ENCODE results near the gene CMKLR1. TPM values are rescaled to one million over a fixed set of nuclear protein-coding genes. Genes with fewer than 3 reads are reported as not detected.
A peak's percentile ranks its signal among the peaks of the same experiment; 100 is the strongest.

Gene CMKLR1
- total and polyA plus RNA-seq, 9 of the 15 experiments (the other 6 are each of a cell fraction or from before 2014, with no cell fraction given) = 0.11 to 1.4 (median 0.20) TPM

GRCh38 chr12:108346727-108347710 is 7.9 kb upstream of the CMKLR1 start:
- no TSS peak for BruUV-seq (replicated peaks)
- no peaks in the 10 kb centered on the region for H4K20me1 ChIP-seq (replicated peaks; ENCODE audit: control insufficient read depth, insufficient read depth, low read length)
- H3K9me3 ChIP-seq (replicated peaks; ENCODE audit: control insufficient read depth, insufficient read depth, low read depth, low read length) = no peaks in the 10 kb centered on the region
- H3K9me1 ChIP-seq (ENCODE audit: control insufficient read depth, insufficient read depth, low read length) = no peaks in the 10 kb centered on the region
- no peaks in the 10 kb centered on the region for H3K36me3 ChIP-seq (ENCODE audit: control insufficient read depth, insufficient read depth, low read length)
- H3K4me2 ChIP-seq (ENCODE audit: insufficient read depth, low read length) = no peak overlapping the region
- TF ChIP-seq ZFP36 (IDR thresholded peaks at IDR 0.05; ENCODE audit: low read depth, low read length, partially characterized antibody) (peak; percentile 95), THRB (CRISPR knock-in tag; conservative IDR thresholded peaks at IDR 0.05) (no peak), ZNF764 (CRISPR knock-in tag; IDR thresholded peaks at IDR 0.05; ENCODE audit: low read depth) (no peak), PKNOX1 (IDR thresholded peaks at IDR 0.05) (no peak), RBM25 (IDR thresholded peaks at IDR 0.05; ENCODE audit: low read depth, low read length, severe bottlenecking) (peak; percentile 11), KDM1A (IDR thresholded peaks at IDR 0.05) (peak in 1 of 2 experiments; percentile 30; a peak in 2 of 4 replicates), POLR2B (IDR thresholded peaks at IDR 0.05; ENCODE audit: low read depth, partially characterized antibody) (no peak), BCOR (IDR thresholded peaks at IDR 0.05) (peak; percentile 25; the same call in 1 of the 2 replicates), DACH1 (IDR thresholded peaks at IDR 0.05; ENCODE audit: partially characterized antibody) (no peak), SIN3A (IDR thresholded peaks at IDR 0.05; ENCODE audit: borderline replicate concordance in 2 of 2, control insufficient read depth in 1 of 2, low read depth in 2 of 2, low read length in 2 of 2) (no peak), SRSF3 (IDR thresholded peaks at IDR 0.05; ENCODE audit: insufficient read depth, low read length) (no peak)
- H3K27ac ChIP-seq (ENCODE audit: extremely low read depth, low read depth, low read length) = no peak overlapping the region
- H2AFZ ChIP-seq (ENCODE audit: low read depth, low read length) = 0 out of 2 replicates have a peak overlapping the region, but pooled peaks have one; percentile 26
- intact Hi-C loops (cut with micrococcal nuclease) (no loop called here), in situ Hi-C loops (cut with MboI) (no loop called here)
- CTCF ChIA-PET (ENCODE audit: low intra/inter-chr PET ratio) = no interaction called here
- no peak overlapping the region for H3K4me3 ChIP-seq
- ATAC-seq = peak; percentile 39; the same call in 1 of the 3 replicates
- no peak for DNase-seq (ENCODE audit: extremely low read depth in 1 of 4, low spot score in 3 of 4)
- H3K27me3 ChIP-seq (ENCODE audit: control insufficient read depth in 2 of 2, insufficient read depth in 2 of 2, low read length in 2 of 2) = no peaks in the 10 kb centered on the region
- POLR2A ChIA-PET = interaction anchor here (0.8 to 1.3 kb wide), 2 partner anchors 230 to 442 kb away, joined by 3 to 4 read pairs; no protein-coding TSS in a partner anchor
- H3K79me2 ChIP-seq (ENCODE audit: control insufficient read depth, insufficient read depth, low read length) = no peaks in the 10 kb centered on the region
- peaks cover 0 to 5% of the 10 kb centered on the region in 2 experiments; a peak in 2 of 5 replicates for H3K4me1 ChIP-seq (replicated peaks in 1 of 2; ENCODE audit: control insufficient read depth in 2 of 2, insufficient read depth in 2 of 2, low read length in 2 of 2)
- no peak overlapping the region for H3K9ac ChIP-seq (ENCODE audit: insufficient read depth in 1 of 2, low read depth in 2 of 2, low read length in 2 of 2)
- FAIRE-seq = peak; percentile 57
- WGBS (ENCODE audit: insufficient coverage, low coverage, missing lambda C conversion rate) = 74% methylated on average over 6 of the region's 6 CpGs

Data from K562 (cell line).